Gastroesophageal sphincter (tissue), 3 donors: ENCODE data around the gene HYCC1.

ENCODE experiments used
- EP300 ChIP-seq: sonication (generic); formaldehyde crosslinking; IDR thresholded peaks from one replicate; pipeline ENCODE4 v1.6.1; 2017; ENCODE audit warnings: antibody characterized with exemption, mild to moderate bottlenecking
- POLR2A ChIP-seq, 2 donors: fragments of 450-650 bp; IDR thresholded peaks; one replicate each; pipeline ENCODE4 v1.6.1; 2017; ENCODE audit warnings: antibody characterized with exemption in 2 of 2, mild to moderate bottlenecking in 2 of 2, moderate library complexity in 1 of 2
- POLR2AphosphoS5 ChIP-seq: sonication (generic); formaldehyde crosslinking; IDR thresholded peaks from one replicate; pipeline ENCODE4 v1.6.1; 2017; ENCODE audit warnings: antibody characterized with exemption
- TF ChIP-seq, protein P1 (sequence below), 4 experiments: fragments of 200-600 bp in 2 of 4; fragments of 450-650 bp in 2 of 4; sonication (generic) in 1 of 4; IDR thresholded peaks; one replicate each; pipeline ENCODE4 v1.5.1; 2017 to 2019; ENCODE audit warnings: antibody characterized with exemption in 4 of 4, mild to moderate bottlenecking in 2 of 4, moderate library complexity in 2 of 4

DNA sequence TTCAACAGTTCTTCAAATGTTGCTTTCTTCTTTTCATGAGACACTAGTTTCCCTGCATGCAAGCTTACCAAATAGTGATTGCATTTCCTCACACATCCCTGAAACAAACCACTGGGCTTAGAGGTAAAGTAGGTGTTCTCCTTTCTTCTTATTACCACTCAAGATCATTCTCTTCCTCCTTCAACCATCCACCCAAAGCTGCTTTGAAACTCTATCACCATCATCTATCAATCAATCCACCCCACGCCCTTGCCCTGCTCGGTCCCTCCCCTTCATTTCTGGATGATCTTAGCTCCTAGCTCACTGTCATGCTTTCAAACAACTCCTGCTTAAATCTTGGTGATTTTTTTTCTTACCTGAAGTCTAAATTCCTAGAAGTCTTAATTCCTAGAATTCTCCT, 18.9 kb downstream of the HYCC1 start:
- TF ChIP-seq, protein P1, sequence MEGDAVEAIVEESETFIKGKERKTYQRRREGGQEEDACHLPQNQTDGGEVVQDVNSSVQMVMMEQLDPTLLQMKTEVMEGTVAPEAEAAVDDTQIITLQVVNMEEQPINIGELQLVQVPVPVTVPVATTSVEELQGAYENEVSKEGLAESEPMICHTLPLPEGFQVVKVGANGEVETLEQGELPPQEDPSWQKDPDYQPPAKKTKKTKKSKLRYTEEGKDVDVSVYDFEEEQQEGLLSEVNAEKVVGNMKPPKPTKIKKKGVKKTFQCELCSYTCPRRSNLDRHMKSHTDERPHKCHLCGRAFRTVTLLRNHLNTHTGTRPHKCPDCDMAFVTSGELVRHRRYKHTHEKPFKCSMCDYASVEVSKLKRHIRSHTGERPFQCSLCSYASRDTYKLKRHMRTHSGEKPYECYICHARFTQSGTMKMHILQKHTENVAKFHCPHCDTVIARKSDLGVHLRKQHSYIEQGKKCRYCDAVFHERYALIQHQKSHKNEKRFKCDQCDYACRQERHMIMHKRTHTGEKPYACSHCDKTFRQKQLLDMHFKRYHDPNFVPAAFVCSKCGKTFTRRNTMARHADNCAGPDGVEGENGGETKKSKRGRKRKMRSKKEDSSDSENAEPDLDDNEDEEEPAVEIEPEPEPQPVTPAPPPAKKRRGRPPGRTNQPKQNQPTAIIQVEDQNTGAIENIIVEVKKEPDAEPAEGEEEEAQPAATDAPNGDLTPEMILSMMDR (IDR thresholded peaks at IDR 0.05), result no peak
- TF ChIP-seq POLR2A (IDR thresholded peaks at IDR 0.05), result no peak
- TF ChIP-seq EP300, result no peak
- no peak for TF ChIP-seq POLR2AphosphoS5
